Esophagus squamous epithelium (tissue), 4 donors: ENCODE measurements around the gene CCDC185.

Experiments
- CTCF ChIP-seq, 6 experiments: fragments of 450-650 bp in 4 of 6; fragments of 200-600 bp in 2 of 6; sonication (generic) in 2 of 6; IDR thresholded peaks; one replicate each; pipeline ENCODE4 v1.5.1; 2016 to 2019; ENCODE audit warnings: antibody characterized with exemption in 6 of 6, mild to moderate bottlenecking in 4 of 6, moderate library complexity in 4 of 6
- POLR2A ChIP-seq, 4 donors: fragments of 450-650 bp; IDR thresholded peaks; one replicate each; pipeline ENCODE4 v1.6.1; 2017; ENCODE audit warnings: antibody characterized with exemption in 4 of 4, mild to moderate bottlenecking in 4 of 4, moderate library complexity in 3 of 4

- TF ChIP-seq CTCF (IDR thresholded peaks at IDR 0.05) = no peak
- no peak for TF ChIP-seq POLR2A (IDR thresholded peaks at IDR 0.05)
Measured at GRCh38 chr1:223413216-223413615, 20.0 kb downstream of the CCDC185 start.
